Lower leg skin (tissue), 4 donors: ENCODE measurements around the gene THSD4. TPM values are rescaled to one million over a fixed set of nuclear protein-coding genes. Genes with fewer than 3 reads are reported as not detected.
A peak's percentile ranks its signal among the peaks of the same experiment; 100 is the strongest.

Source experiments
- DNase-seq, 2 donors: peaks; one replicate each; pipeline ENCODE4 v3.0.0-alpha.2; 2019; ENCODE audit warnings: low spot score in 2 of 2
- H3K4me3 ChIP-seq: fragments of 200-600 bp; sonication (generic); 2 replicates; pipeline ENCODE4 v1.5.1; 2017; ENCODE audit warnings: mild to moderate bottlenecking, low read depth; ENCODE audit not compliant: poor library complexity, severe bottlenecking
- POLR2A ChIP-seq, 2 donors: fragments of 450-650 bp; IDR thresholded peaks; one replicate each; pipeline ENCODE4 v1.6.1; 2016 to 2017; ENCODE audit warnings: antibody characterized with exemption in 2 of 2, mild to moderate bottlenecking in 1 of 2, moderate library complexity in 1 of 2
- WGBS, 2 donors: methylation state at CpG; one replicate each; pipeline ENCODE4 v1.1.5; 2018; 5-methylcytosine and 5-hydroxymethylcytosine counted together
- intact Hi-C: fragments of 100-400 bp; cut with DNase I; formaldehyde crosslinking; loops from one replicate; pipeline ENCODE4 v1.15.0; 2023; ENCODE audit warnings: low total_unique reads
- total RNA-seq, 4 donors: library from RNA; depleted of rRNA; stranded (reverse); fragments of >200 nt; gene quantifications; one replicate each; pipeline ENCODE4 v1.1.0, GENCODE V29; 2016
- TF ChIP-seq, protein P1 (sequence below), 3 donors: fragments of 450-650 bp; IDR thresholded peaks; one replicate each; pipeline ENCODE4 v1.5.1; 2016; ENCODE audit warnings: antibody characterized with exemption in 3 of 3, mild to moderate bottlenecking in 3 of 3, moderate library complexity in 2 of 3

The THSD4 gene
- total RNA-seq, 4 donors from 2014 or later: 9.3 to 39.2 (median 32.8) TPM

DNA sequence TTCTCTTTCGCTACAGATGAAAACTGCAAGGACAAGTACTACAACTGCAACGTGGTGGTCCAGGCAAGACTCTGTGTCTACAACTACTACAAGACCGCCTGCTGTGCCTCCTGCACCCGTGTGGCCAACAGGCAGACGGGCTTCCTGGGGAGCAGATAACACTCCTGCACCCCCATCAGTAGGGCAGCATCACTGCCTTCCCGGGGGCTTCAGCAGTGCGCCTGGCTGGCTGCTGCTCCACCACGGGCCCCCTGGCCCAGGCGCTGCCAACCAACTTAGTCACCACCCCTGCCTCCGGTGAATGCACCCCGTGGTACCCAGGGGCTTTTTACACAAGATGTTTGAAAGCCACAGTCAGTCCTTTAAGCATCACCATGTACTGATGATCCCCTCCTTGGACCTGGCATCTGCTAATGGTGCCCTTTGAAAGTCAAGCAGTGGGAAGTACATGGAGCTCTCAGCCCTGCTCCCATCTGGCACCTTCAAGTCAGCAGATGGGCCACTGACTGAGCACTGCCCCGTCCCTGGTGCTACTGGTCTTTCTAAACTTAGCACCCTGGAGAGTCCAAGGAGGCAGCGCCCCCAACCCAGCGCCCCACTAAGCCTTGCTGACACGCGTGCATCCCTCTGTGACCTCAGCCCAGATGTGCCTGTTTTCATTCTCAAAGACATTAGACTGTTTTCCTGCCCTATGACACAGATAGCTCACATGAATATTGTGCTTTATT lies 662.1 kb downstream of the THSD4 start:
- TF ChIP-seq, protein P1, sequence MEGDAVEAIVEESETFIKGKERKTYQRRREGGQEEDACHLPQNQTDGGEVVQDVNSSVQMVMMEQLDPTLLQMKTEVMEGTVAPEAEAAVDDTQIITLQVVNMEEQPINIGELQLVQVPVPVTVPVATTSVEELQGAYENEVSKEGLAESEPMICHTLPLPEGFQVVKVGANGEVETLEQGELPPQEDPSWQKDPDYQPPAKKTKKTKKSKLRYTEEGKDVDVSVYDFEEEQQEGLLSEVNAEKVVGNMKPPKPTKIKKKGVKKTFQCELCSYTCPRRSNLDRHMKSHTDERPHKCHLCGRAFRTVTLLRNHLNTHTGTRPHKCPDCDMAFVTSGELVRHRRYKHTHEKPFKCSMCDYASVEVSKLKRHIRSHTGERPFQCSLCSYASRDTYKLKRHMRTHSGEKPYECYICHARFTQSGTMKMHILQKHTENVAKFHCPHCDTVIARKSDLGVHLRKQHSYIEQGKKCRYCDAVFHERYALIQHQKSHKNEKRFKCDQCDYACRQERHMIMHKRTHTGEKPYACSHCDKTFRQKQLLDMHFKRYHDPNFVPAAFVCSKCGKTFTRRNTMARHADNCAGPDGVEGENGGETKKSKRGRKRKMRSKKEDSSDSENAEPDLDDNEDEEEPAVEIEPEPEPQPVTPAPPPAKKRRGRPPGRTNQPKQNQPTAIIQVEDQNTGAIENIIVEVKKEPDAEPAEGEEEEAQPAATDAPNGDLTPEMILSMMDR (IDR thresholded peaks at IDR 0.05): no peak
- no peak for TF ChIP-seq POLR2A (IDR thresholded peaks at IDR 0.05)
- no peak for DNase-seq
- no peak overlapping the region for H3K4me3 ChIP-seq
- intact Hi-C loops: no loop called here
- 82 to 83% methylated on average over 10 to 16 of the region's 16 CpGs for WGBS, 2 donors

DNA sequence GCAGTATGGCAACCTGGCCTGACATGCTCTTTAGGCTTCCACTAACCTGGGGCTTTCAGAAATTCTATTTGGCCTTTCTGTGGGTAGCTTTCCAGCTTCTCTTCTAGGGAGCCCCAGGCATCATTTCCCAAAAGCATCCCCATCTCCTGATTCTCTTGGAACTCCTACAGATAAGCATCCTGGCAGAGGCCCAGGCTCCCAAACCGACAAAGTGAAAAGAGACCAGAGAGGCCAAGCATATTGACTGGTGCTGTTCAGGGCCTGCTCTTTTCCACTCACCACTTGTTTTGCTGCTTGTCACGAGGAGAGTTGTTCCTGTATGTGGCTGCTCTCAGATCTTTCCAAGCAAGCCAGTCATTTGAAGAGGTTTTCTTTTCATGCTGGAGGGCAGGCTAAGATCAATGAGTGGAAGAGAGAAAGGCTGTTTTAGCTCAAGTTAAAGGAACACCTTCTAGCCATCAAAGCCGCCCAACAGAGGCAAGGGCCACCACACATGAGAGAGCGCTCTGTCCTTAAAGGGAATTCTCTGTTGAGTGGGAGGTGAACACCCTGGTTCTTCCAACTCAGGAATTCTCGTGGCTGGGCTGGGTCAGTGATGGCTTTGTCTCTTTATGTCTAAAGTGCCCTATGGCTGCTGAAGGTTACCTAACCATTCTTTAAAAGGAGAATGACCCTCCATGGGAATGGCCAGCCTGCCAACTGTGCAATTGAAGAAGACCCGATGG lies 664.0 kb downstream of the THSD4 start:
- no peak for DNase-seq
- WGBS, 2 donors: 84 to 85% methylated on average over 6 of the region's 6 CpGs
- H3K4me3 ChIP-seq: no peak overlapping the region
- TF ChIP-seq, protein P1 (IDR thresholded peaks at IDR 0.05): no peak
- TF ChIP-seq POLR2A (IDR thresholded peaks at IDR 0.05): no peak
- intact Hi-C loops: no loop called here

DNA sequence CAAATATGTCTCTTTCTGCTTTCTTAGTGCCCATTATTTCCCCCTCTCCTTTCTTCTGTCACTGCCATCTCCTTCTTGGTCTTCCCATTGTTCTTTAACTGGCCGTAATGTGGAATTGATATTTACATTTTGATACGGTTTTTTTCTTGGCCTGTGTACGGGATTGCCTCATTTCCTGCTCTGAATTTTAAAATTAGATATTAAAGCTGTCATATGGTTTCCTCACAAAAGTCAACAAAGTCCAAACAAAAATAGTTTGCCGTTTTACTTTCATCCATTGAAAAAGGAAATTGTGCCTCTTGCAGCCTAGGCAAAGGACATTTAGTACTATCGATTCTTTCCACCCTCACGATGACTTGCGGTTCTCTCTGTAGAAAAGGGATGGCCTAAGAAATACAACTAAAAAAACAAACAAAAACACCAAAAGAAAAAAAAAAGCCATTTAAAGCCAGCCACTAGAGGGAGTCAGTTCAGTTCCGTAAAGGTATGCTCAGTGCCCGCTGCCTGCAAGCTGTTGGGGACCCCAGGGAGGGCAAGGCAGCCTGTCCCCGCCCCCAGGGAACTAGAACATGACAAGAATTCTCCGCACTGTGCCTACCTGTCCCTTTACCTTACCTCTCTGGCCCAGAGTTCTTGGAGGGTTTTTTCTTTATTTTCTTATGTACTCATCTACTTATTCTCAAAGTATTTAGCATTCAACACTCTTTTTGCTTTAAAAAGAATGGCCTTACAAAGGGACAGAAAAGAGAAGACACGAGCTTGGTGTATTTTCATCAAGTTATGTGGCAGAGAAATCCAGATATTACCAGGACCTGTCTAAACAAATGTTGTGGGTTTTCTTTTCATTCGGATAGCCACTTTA lies 665.1 kb downstream of the THSD4 start:
- intact Hi-C loops: no loop called here
- no peak overlapping the region for H3K4me3 ChIP-seq
- TF ChIP-seq POLR2A (IDR thresholded peaks at IDR 0.05): no peak
- TF ChIP-seq, protein P1 (IDR thresholded peaks at IDR 0.05): no peak
- WGBS, 2 donors: 34 to 35% methylated on average over 13 of the region's 13 CpGs
- DNase-seq: no peak

DNA sequence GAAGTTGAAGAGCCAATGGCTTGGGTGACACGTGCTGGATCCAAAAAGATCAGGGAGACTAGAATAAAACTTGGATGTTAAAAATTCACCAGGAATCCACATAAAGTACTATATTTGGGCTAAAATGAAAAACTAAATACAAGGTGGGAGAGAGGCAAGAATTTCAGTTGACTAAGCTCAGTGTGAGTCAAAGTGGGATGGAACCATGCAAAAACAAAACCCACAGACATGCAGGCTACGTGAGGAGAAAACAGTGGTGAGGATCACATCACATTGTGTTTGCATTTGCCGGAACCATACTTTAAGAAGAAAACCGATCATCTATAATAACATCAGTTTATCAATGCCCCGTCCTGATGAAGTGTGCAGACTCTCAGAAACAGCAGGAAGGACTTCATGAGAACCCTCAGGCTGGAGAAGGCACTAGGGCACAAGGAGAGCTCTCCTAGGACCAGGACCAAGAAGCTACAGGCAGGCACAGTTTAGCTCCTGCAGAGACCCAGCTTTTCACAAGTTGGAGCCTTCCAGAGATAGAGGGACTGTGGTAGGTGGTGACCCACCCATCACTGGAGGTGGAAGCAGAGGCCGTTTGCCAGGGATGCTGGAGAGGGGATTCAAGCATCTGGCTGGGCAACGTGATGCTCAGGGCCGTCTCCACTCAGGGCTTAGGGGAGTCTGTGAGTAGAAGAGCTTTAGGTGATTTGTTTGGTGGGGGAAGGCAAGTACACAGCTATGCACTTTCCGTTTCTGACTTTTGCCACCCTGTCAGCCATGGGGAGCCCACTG lies 666.1 kb downstream of the THSD4 start:
- TF ChIP-seq POLR2A (IDR thresholded peaks at IDR 0.05): no peak
- TF ChIP-seq, protein P1 (IDR thresholded peaks at IDR 0.05): no peak
- peak in 1 of 2 donors; percentile 68 for DNase-seq
- intact Hi-C loops: no loop called here
- no peak overlapping the region for H3K4me3 ChIP-seq
- WGBS, 2 donors: 86 to 89% methylated on average over 9 of the region's 9 CpGs

DNA sequence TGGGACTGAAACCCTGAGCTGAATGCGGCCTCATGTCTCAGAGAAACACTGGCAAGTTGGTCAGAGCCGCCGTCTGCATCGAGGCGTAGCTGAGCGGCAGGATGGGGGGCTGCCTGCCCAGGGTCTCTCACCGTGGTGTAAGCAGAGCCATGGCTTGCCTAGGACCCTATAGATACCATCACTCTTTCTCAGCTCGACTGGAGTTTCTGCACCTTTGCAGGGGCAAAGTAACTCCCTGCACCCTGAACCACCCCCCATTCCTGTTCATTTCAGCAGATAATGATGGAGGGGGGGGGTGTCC lies 666.6 kb downstream of the THSD4 start:
- 89 to 93% methylated on average over 8 of the region's 8 CpGs for WGBS, 2 donors
- peak in 1 of 2 donors; percentile 58 for DNase-seq
- intact Hi-C loops: no loop called here
- TF ChIP-seq, protein P1 (IDR thresholded peaks at IDR 0.05): no peak
- TF ChIP-seq POLR2A (IDR thresholded peaks at IDR 0.05): no peak
- H3K4me3 ChIP-seq: no peak overlapping the region
